COLO668 (cell line): Measurements from ENCODE around the gene ZDHHC7.
A peak's percentile ranks its signal among the peaks of the same experiment; 100 is the strongest.
"Not testable (repeated sequence)": the region's sequence is repeated elsewhere in the genome, so short reads cannot be mapped to it uniquely, and the experiment has no call there.

Experiments used
- DNase-seq: peaks from one replicate; lab custom pipeline; 2025; ENCODE audit not compliant: unreplicated experiment; lab: John Stamatoyannopoulos, UW

The ZDHHC7 gene

GRCh38 chr16:85010931-85011845 is at the start of gene ZDHHC7:
Gene ZDHHC7 (minus strand): TSS chr16:85011535. CDS start chr16:84990618, 20,917 bp downstream.
- DNase-seq = peak; percentile 89

DNA sequence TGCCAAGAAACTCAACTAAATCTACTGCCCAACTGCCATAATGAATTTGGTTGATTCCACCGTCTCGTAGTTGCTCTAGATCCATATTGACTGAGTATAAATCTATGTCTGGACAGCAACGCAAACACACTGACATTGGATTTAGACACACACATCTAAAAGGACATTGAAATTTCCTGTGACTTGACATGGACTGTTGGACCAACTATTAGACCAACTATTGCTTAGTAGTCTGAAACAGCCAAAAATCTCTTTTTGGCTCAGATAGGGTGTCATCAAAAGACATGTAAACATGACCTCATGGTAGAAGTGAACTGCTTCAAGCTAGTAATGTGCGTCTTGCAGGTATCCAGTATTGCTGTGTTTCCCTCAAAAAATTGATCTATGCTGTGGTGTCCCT is 47.6 kb upstream of the ZDHHC7 start:
- no peak for DNase-seq

- no peak for DNase-seq
These were observed 46.6 kb upstream of the ZDHHC7 start for GRCh38 chr16:85057948-85058347.

DNA sequence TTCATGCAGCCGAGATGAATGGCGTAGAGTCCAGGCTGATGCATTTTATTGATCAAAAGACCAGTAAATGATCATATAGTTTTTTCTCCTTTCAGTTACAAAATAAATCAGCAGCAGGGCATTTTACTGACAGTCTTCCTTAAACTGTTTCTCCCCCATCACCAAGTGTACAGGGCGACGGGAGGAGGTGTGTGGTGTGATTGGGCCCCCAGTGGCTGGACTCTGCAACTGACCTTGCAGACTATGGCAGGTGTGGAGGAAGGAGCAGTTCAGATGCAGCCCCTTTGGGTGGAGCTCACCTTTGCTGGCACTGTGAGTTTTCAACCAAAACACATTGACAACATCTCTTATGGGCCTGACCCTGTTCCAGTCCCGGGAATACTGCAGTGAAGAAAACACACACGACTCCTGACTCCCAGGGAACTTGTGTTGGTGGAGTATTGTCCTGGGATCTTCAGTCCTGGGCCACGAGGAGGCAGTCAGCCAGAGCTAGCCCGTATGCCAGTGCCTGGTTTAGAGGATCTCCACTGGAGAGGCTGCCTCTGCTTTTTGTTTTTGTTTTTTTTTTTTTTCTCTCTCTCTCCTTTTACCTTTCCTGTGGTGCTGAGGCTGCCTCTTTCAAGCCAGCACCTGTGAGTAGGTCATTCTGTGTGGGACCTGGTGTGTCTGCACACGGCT is 46.0 kb upstream of the ZDHHC7 start:
- peak; percentile 9 for DNase-seq

- DNase-seq = no peak
These were observed 44.9 kb upstream of the ZDHHC7 start for GRCh38 chr16:85056211-85056748.

- DNase-seq = no peak
These were observed 44.3 kb upstream of the ZDHHC7 start for GRCh38 chr16:85055493-85056210.

DNA sequence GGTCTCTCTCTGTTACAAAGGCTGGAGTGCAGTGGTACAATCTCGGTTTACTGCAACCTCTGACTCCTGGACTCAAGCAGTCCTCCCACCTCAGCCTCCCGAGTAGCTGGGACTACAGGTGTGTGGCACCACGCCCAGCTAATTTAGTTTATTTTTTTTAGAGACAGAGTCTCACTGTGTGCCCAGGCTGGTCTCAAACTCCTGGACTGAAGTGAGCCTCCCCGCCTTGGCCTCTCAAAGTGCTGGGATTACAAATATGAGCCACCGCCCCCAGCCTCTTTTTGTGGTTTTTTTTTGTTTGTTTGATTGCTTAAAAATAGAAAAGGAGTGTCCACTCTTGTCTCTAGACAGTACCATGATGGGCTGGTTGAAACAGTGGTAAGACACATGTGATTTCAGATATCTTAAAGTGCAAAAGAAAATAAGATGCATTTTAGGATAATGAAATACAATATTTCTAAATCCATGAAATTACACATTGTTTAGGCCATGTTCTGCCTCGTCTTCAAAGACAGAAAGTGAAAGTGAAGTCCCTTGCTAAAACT is 43.7 kb upstream of the ZDHHC7 start:
- DNase-seq = no peak

DNA sequence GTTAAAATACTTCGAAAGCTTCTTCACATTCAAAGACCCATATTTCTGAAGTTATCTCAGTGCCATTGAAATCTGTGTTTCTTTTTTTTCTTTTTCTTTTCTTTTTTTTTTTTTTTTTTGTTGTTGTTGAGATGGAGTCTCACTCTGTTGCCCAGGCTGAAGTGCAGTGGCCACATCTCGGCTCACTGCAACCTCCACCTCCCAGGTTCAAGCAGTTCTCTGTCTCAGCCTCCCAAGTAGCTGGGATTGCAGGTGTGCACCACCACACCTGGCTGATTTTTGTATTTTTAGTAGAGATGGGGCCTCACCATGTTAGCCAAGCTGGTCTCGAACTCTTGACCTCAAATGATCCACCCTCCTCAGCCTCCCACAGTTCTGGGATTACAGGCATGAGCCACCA is 43.0 kb upstream of the ZDHHC7 start:
- DNase-seq = not testable (repeated sequence)

GRCh38 chr16:85052536-85052935 is 41.2 kb upstream of the ZDHHC7 start:
- DNase-seq = no peak

DNA sequence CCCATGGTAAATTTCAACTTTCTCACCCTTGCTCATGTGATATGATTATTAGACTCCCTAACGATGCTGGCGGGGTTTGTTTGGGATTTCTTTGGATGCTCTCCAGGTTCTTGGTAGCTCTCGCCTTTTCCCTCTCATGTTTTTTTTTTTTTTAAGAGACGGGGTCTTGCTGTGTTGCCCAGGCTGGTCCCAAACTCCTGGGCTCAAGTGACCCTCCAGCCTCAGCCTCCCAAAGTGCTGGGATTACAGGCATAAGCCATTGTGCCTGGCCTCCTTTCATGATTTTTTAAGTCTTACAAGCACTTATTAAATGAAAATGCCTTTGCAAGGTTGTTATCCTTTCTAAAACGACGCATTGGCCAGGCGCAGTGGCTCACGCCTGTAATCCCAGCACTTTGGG is 40.3 kb upstream of the ZDHHC7 start:
- DNase-seq = no peak

DNA sequence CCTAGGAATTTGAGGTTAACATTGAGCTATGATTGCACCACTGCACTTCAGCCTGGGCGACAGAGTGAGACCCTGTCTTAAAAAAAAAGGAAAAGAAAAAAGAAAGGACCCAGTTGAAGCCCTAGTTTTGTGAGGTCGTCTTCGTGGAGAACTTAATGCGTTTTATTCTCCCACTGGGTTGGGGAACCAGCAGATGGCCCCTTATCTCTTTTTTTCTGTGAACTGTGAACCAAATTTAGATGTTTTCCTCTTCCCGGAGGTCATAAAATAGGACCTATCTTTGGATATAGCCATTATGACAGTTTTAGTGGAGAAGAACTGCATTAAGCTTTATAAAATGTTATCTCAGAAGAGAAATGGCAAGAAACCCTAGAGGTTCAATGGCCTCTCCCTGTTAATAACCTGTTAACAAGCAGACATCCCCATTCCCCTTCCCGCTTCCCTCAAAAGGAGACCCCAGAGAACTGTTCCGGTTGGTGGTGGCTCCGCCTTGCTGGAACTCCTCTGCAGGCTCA is 39.8 kb upstream of the ZDHHC7 start:
- no peak for DNase-seq

DNA sequence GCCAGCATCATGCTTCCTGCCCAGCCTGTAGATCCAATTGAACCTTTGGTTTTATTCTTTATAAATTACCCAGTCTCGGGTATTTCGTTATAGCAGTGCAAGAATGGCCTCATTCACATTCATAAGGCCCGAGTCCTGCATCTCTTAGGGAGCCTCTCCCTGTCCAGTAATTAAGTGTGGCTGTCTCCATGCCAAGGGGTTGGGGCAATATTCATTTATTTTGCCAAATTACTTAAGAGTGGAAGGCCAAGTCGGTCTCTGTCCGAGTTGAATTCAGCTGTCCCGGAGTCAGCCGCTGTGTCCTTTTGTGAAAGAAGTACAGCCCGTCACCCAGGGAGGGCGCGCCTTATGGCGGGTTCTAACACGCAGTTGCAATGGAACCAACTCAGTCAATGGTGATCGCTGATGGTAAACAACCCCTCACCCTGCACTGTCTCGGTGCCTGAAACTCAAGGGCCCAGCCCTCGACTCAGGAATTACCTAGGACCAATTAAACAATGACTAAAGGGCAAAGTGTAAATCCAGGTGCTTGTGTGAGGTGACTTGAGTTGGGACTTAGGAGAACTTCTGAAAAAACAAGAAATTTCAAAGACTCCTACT is 38.5 kb upstream of the ZDHHC7 start:
- DNase-seq = no peak

DNA sequence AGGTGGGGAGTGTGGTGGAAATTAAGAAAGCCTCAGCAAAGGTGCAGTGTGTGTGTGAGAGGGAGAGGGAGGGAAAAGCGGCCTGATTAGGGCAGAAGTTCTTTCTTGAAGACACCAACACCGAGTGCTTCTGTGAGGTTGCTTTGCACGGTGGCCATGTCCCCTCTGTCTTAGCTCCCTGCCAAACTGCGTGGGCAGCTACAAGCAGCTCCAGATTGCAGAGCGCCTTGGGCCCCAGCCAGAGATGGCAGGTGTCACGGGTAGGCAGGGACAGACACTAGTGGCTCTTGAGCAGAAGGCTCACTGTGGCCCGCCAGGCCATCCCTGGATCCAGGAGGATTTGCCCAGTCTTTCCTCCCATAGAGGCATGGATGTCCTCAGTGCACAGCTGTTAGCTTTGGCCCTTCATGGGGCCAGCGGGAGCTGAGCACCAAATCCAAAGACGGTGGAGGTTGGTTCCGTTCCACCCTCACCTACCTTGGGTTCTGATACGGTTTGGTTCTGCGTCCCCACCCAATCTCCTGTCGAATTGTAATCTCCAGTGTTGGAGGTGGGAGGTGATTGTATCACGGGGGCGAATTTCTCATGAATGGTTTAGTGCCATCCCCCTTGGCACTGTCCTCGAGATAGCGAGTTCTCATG is 37.7 kb upstream of the ZDHHC7 start:
- no peak for DNase-seq

DNA sequence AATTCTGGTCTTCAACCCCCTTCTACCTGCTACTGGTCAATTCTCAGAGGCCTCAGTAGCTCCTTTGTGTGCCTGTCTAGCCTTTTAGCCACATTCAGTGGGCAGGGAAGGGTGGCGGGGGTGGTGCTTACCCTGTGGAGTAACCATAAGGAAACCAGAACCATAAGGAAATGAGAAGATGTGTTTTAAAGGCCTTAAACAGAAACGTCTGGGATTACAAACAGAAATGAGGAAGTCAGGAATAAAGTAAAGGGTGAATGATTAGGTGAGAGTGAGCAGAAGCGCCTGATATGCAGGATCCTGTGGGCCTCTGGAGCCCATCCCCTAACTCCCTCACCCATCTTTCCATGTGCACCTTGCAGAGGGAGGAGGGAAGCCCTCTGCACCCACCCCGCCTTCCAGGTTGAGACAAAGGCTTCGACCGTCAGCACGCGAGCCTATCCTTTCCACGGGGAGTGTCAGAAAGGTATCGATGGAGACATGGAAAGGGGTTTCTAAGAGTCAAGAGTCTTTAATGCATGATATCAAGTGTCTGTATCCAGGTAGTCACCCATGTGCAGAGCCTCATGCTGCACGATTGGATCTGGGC is 36.6 kb upstream of the ZDHHC7 start:
- DNase-seq = no peak

DNA sequence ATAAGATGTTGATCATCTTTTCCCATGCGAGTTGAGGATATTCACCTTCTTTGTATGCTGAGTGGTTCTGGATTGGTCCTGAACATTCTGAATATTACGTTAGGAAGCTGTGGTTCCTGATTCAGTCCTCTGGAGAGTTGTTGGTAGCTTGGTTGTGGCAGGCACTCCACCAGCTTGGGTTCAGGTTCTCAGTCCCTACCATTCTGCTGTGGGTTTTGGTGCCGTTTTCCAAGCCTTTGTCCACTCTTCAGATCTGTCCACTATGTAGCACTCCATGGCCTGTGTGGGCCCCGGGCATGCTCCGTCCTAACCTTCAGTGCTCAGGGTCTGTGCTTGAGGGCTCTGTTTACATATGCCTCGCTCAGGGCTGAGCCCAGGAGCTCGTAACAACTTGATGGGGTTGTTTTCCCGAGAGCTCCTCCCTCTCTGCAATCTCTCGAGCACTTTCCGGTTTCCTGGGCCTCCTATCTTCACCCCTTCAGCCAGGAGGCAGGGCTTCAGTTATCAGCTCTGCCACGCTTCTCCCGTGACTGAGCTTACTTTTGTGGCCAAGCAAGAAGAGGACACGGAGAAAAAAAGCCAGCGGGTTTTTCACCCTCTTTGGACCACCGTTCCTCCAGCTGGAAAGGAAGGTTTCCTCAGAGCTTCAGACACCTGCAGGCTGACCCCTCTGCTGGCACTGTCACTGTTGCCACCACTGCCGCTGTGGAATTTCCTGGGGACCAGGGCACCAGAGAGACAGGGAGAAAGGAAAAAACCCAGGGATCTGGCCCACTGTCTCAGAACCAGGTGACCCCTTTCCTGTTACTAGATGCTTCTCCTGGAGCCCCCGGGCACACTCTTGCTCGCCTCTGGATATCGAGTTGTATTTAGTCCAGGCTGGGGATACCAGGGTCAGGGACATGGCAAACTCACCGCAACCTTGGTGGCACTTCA is 35.9 kb upstream of the ZDHHC7 start:
- DNase-seq = no peak

DNA sequence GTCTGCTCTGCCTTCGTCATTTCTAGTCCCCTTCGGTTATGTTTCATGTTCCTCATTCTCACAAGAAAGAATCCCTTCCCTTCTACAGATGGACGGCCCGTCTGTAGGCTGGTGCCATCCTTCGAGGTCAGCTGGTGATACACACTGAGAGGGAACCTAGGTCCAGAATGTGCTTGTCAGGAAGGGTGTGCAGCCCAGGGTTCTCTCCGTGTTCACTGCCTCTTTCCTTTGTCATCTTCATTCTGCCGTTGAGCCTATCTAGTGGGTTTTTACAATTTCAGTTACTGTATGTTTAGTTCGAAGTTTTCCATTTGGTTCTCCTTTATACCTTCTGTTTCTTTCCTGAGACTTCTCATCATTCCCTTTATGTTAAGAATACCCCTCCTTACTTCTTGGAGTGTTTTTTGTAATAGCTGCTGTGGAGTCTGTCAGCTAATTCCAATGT is 35.2 kb upstream of the ZDHHC7 start:
- DNase-seq = no peak

DNA sequence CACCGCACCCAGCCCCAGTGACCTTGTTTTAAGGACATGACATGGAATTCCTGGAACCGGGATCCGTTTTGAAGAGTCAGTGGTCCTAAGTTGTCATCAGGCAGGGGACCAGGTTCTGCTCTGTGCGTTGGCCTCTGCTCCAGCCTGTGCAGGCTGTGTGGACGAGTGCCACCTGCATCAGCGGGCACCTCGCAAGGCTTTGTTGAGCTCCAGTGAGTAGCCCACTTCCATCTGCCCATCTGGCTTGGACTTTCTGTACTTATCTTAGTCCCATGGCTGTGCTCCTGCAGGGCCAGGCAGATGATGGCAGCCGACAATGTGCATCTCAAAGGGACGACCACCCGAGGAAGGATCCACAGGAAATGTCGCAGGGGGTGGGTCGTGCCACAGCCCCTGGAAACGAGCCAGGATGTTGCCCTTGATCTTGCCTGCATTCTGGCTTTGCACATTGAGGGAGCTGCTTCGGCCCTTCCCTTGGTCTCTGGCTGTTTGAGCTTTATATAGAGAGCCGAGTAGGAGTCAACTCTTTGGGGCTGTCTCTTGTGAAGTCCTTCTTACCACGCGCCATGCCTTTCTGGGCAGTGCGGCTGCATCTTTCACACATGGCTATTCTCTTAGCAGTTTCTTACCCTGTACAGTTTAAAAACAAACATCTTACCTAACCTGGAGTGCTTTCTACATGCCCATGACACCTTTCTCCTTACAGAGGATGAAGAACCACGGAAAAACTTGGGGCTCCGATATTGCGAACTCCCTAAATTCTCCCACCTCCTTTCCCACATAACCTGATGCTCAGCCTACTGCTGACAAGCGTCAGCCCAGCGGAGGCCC is 34.5 kb upstream of the ZDHHC7 start:
- DNase-seq = no peak

GRCh38 chr16:85045077-85045476 is 33.7 kb upstream of the ZDHHC7 start:
- no peak for DNase-seq
